ENCODE data around the gene VPS72. TPM values are rescaled to one million over a fixed set of nuclear protein-coding genes. Genes with fewer than 3 reads are reported as not detected.

VPS72 gene
- total and polyA plus RNA-seq, 2 donors (not counting 3 experiments of a cell fraction or from before 2014, with no cell fraction given), result 76.2 to 85.2 TPM

DNA sequence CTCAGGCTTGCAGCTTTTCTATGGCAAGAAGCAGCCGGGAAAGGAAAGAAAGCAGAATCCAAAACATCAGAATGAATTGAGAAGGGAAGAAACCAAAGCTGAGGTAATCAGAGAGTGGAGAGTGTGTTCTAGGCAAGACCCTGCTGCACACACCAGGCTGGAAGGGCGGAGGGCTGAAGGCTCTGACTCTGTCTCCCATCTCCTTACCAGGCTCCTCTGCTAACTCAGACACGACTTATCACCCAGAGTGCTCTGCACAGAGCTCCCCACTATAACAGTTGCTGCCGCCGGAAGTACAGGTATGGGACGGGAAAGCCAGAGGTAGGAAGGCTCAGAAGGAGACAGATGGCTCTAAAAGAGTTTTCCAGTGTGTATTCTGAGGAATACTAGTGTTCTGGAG lies 22.9 kb downstream of the VPS72 start:
- H3K27ac ChIP-seq (ENCODE audit: insufficient read depth, low read depth, low read length), result no peak overlapping the region

More for the DNA sequence above, 22.9 kb downstream of the VPS72 start:
- Histone ChIP-seq H2AFZ (ENCODE audit: low read depth, low read length) (no peak overlapping the region), H3K4me2 (ENCODE audit: insufficient read depth, low read length) (peak overlapping the region; percentile 54), H4K20me1 (replicated peaks; ENCODE audit: control insufficient read depth, extremely low read depth, insufficient read depth, low read length) (no peaks in the 10 kb centered on the region), H3K9ac (replicated peaks; ENCODE audit: extremely low read depth, insufficient read depth, low read length) (peak overlapping the region; percentile 94), H3K9me3 (replicated peaks; ENCODE audit: control insufficient read depth, insufficient read depth, low read length) (no peaks in the 10 kb centered on the region), H3K79me2 (ENCODE audit: control insufficient read depth, insufficient read depth, low read length) (peaks cover 21% of the 10 kb centered on the region), H3K27me3 (ENCODE audit: control insufficient read depth in 2 of 2, insufficient read depth in 2 of 2, low read length in 2 of 2) (no peaks in the 10 kb centered on the region), H3K4me1 (ENCODE audit: control insufficient read depth, extremely low read depth, insufficient read depth, low read length) (peaks cover 19% of the 10 kb centered on the region), H3K36me3 (ENCODE audit: control insufficient read depth in 2 of 2, extremely low read depth in 1 of 2, insufficient read depth in 2 of 2, low read length in 2 of 2) (peaks cover 0 to 13% of the 10 kb centered on the region in 2 experiments), H3K4me3 (replicated peaks in 1 of 3; ENCODE audit: insufficient read depth in 1 of 3, low read depth in 1 of 3, low read length in 3 of 3) (peak overlapping the region in 1 of 3 experiments; percentile 89), H3K9me1 (replicated peaks; ENCODE audit: control insufficient read depth, extremely low read depth, insufficient read depth, low read length) (no peaks in the 10 kb centered on the region)
- DNase-seq (ENCODE audit: low read depth, low spot score) (no peak), FAIRE-seq (no peak)
- TF ChIP-seq, protein P1, sequence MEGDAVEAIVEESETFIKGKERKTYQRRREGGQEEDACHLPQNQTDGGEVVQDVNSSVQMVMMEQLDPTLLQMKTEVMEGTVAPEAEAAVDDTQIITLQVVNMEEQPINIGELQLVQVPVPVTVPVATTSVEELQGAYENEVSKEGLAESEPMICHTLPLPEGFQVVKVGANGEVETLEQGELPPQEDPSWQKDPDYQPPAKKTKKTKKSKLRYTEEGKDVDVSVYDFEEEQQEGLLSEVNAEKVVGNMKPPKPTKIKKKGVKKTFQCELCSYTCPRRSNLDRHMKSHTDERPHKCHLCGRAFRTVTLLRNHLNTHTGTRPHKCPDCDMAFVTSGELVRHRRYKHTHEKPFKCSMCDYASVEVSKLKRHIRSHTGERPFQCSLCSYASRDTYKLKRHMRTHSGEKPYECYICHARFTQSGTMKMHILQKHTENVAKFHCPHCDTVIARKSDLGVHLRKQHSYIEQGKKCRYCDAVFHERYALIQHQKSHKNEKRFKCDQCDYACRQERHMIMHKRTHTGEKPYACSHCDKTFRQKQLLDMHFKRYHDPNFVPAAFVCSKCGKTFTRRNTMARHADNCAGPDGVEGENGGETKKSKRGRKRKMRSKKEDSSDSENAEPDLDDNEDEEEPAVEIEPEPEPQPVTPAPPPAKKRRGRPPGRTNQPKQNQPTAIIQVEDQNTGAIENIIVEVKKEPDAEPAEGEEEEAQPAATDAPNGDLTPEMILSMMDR (IDR thresholded peaks at IDR 0.05; ENCODE audit: extremely low read depth in 1 of 2, insufficient read depth in 1 of 2, low read depth in 1 of 2, low read length in 2 of 2), result no peak
- TF ChIP-seq FOS (IDR thresholded peaks at IDR 0.05; ENCODE audit: borderline replicate concordance, insufficient read depth, low read length), result no peak
- no peak for TF ChIP-seq POLR2AphosphoS5 (IDR thresholded peaks at IDR 0.05; ENCODE audit: insufficient read depth, low read depth, low read length)
- TF ChIP-seq, protein P2, sequence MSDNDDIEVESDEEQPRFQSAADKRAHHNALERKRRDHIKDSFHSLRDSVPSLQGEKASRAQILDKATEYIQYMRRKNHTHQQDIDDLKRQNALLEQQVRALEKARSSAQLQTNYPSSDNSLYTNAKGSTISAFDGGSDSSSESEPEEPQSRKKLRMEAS (IDR thresholded peaks at IDR 0.05; ENCODE audit: insufficient read depth, insufficient read length), result no peak
- TF ChIP-seq JUN (IDR thresholded peaks at IDR 0.05; ENCODE audit: borderline replicate concordance, insufficient read depth, insufficient read length, low read depth), result no peak
- TF ChIP-seq MYC (IDR thresholded peaks at IDR 0.05; ENCODE audit: low read depth, low read length), result no peak
- no peak for TF ChIP-seq GATA2 (IDR thresholded peaks at IDR 0.05; ENCODE audit: insufficient read depth, insufficient read length, low read depth, low read length)
- TF ChIP-seq EZH2 (IDR thresholded peaks at IDR 0.05; ENCODE audit: borderline replicate concordance, low read depth, low read length, severe bottlenecking), result no peak
- no peak for TF ChIP-seq POLR2A (IDR thresholded peaks at IDR 0.05; ENCODE audit: low read depth, low read length)
- ChIA-PET POLR2A (interaction anchor here (0.6 to 0.7 kb wide), 3 partner anchors 13 to 173 kb away, joined by 3 to 4 read pairs (median 3); no protein-coding TSS in a partner anchor), CTCF (interaction anchor here (0.9 to 1.4 kb wide), 3 partner anchors 10 to 142 kb away, joined by 3 to 6 read pairs (median 3); no protein-coding TSS in a partner anchor)
- dilution Hi-C loops (cut with MboI; ENCODE audit: extremely low pct_ligation_motif_present, low sequenced_read_pairs), result no loop called here
- intact Hi-C loops (cut with micrococcal nuclease), result no loop called here
- BruUV-seq (replicated peaks), result no TSS peak
